Body of pancreas (tissue), 4 donors: ENCODE results near the gene SLC25A10. TPM values are rescaled to one million over a fixed set of nuclear protein-coding genes. Genes with fewer than 3 reads are reported as not detected.

Experiments used
- ATAC-seq: fragments of 150-250 bp; one replicate; pipeline ENCODE4 v1.9.1; 2016
- DNase-seq, 4 donors: peaks; one replicate each; pipeline ENCODE4 v3.0.0-alpha.2; 2019
- H3K27ac ChIP-seq, 4 donors: fragments of 200-600 bp; sonication (generic); 1 replicate in 3 of 4; 2 replicates in 1 of 4; pipeline versions ENCODE4 v1.5.1 to v1.6.1; 2016 to 2019; ENCODE audit warnings: mild to moderate bottlenecking in 1 of 4, mixed read lengths in 1 of 4, moderate library complexity in 1 of 4
- H3K27me3 ChIP-seq, 2 donors: fragments of 200-600 bp; sonication (generic); one replicate each; pipeline ENCODE4 v1.6.0; 2016; ENCODE audit warnings: mild to moderate bottlenecking in 1 of 2
- H3K36me3 ChIP-seq, 2 donors: fragments of 200-600 bp; sonication (generic); replicated peaks in 1 of 2; 2 replicates each; pipeline ENCODE4 v1.5.1; 2016; ENCODE audit warnings: low read depth in 2 of 2; ENCODE audit not compliant: insufficient read depth in 1 of 2
- H3K4me1 ChIP-seq: fragments of 200-600 bp; sonication (generic); one replicate; pipeline ENCODE4 v1.6.0; 2016
- H3K4me3 ChIP-seq, 2 donors: fragments of 200-600 bp; sonication (generic); 1 replicate in 1 of 2; 2 replicates in 1 of 2; pipeline ENCODE4 v1.5.1; 2016 to 2019
- H3K9me3 ChIP-seq, 3 donors: fragments of 200-600 bp; sonication (generic); 1 replicate in 2 of 3; 2 replicates in 1 of 3; pipeline ENCODE4 v1.5.1; 2016
- CTCF ChIP-seq, 7 experiments: fragments of 450-650 bp in 4 of 7; fragments of 200-600 bp in 3 of 7; sonication (generic) in 3 of 7; IDR thresholded peaks; one replicate each; pipeline ENCODE4 v1.5.1; 2016 to 2019; ENCODE audit warnings: antibody characterized with exemption in 7 of 7
- POLR2A ChIP-seq, 3 donors: fragments of 450-650 bp; IDR thresholded peaks; one replicate each; pipeline ENCODE4 v1.6.1; 2016; ENCODE audit warnings: antibody characterized with exemption in 3 of 3, mild to moderate bottlenecking in 2 of 3
- WGBS, 2 donors: methylation state at CpG; one replicate each; pipeline ENCODE4 v1.1.5; 2017; 5-methylcytosine and 5-hydroxymethylcytosine counted together
- intact Hi-C: fragments of 100-400 bp; cut with DNase I; formaldehyde crosslinking; loops from one replicate; pipeline ENCODE4 v1.15.1; 2023
- total RNA-seq, 2 donors: library from RNA; depleted of rRNA; stranded (reverse); fragments of >200 nt; gene quantifications; one replicate each; pipeline ENCODE4 v1.1.0, GENCODE V29; 2016

SLC25A10 gene
- total RNA-seq, 2 donors from 2014 or later = 15.8 to 18.9 TPM

- peaks cover 48% of the 10 kb centered on the region for H3K4me1 ChIP-seq
- intact Hi-C loops = no loop called here
- ATAC-seq (no peak), DNase-seq (no peak)
- H3K4me3 ChIP-seq = no peak overlapping the region
- H3K36me3 ChIP-seq = peaks cover 0 to 3% of the 10 kb centered on the region in 2 donors
- no peak for TF ChIP-seq POLR2A (IDR thresholded peaks at IDR 0.05)
- TF ChIP-seq CTCF (IDR thresholded peaks at IDR 0.05) = no peak
- no peaks in the 10 kb centered on the region for H3K27me3 ChIP-seq
- no peak overlapping the region for H3K27ac ChIP-seq
- H3K9me3 ChIP-seq = no peaks in the 10 kb centered on the region
- 87% methylated on average over 6 to 27 of the region's 32 CpGs for WGBS, 2 donors
Observed at GRCh38 chr17:81715107-81715871, 3.2 kb downstream of the SLC25A10 start.

GRCh38 chr17:81715872-81716673, 4.0 kb downstream of the SLC25A10 start:
- no peak for TF ChIP-seq CTCF (IDR thresholded peaks at IDR 0.05)
- no peak for TF ChIP-seq POLR2A (IDR thresholded peaks at IDR 0.05)
- H3K9me3 ChIP-seq = no peaks in the 10 kb centered on the region
- DNase-seq (no peak), ATAC-seq (no peak)
- H3K36me3 ChIP-seq = peaks cover 0 to 3% of the 10 kb centered on the region in 2 donors
- 91% methylated on average over 39 of the region's 43 CpGs; no CpG with 5 or more reads in 1 of the 2 donors for whole genome bisulfite sequencing, 2 donors
- no peaks in the 10 kb centered on the region for H3K27me3 ChIP-seq
- peaks cover 40% of the 10 kb centered on the region for H3K4me1 ChIP-seq
- H3K27ac ChIP-seq = no peak overlapping the region
- intact Hi-C loops = no loop called here
- H3K4me3 ChIP-seq = no peak overlapping the region

GRCh38 chr17:81716674-81716996, 4.6 kb downstream of the SLC25A10 start:
- intact Hi-C loops = no loop called here
- WGBS, 2 donors = 90 to 100% methylated on average over 2 to 12 of the region's 12 CpGs
- peaks cover 0 to 3% of the 10 kb centered on the region in 2 donors for H3K36me3 ChIP-seq

GRCh38 chr17:81717049-81717765, 5.1 kb downstream of the SLC25A10 start:
- no peak overlapping the region for H3K4me3 ChIP-seq
- peak in 1 of 4 donors; percentile 11 for DNase-seq
- intact Hi-C loops = no loop called here
- peaks cover 43% of the 10 kb centered on the region for H3K4me1 ChIP-seq
- H3K9me3 ChIP-seq = no peaks in the 10 kb centered on the region
- H3K27ac ChIP-seq = no peak overlapping the region
- ATAC-seq = no peak
- WGBS, 2 donors = 96% methylated on average over 21 of the region's 25 CpGs; no CpG with 5 or more reads in 1 of the 2 donors
- H3K27me3 ChIP-seq = no peaks in the 10 kb centered on the region
- no peak for TF ChIP-seq POLR2A (IDR thresholded peaks at IDR 0.05)
- TF ChIP-seq CTCF (IDR thresholded peaks at IDR 0.05) = no peak
- peaks cover 0 to 3% of the 10 kb centered on the region in 2 donors for H3K36me3 ChIP-seq

More at GRCh38 chr17:81716674-81716996, 4.6 kb downstream of the SLC25A10 start:
- peaks cover 40% of the 10 kb centered on the region for H3K4me1 ChIP-seq
- H3K27me3 ChIP-seq = no peaks in the 10 kb centered on the region
- H3K4me3 ChIP-seq = no peak overlapping the region
- ATAC-seq = no peak
- no peak overlapping the region for H3K27ac ChIP-seq
- no peak for DNase-seq
- TF ChIP-seq CTCF (IDR thresholded peaks at IDR 0.05) (no peak), POLR2A (IDR thresholded peaks at IDR 0.05) (no peak)
- H3K9me3 ChIP-seq = no peaks in the 10 kb centered on the region
